Neural crest cell (in vitro differentiated cells): ENCODE data around the gene EBF3. TPM values are rescaled to one million over a fixed set of nuclear protein-coding genes. Genes with fewer than 3 reads are reported as not detected.

Experiments used
- DNase-seq: peaks from one replicate; pipeline ENCODE4 v3.0.0; 2021; ENCODE audit warnings: low read depth, mixed read lengths, low spot score
- H3K27ac Mint-ChIP-seq: one replicate; pipeline ENCODE4 v1.8.0; 2021; ENCODE audit warnings: mild to moderate bottlenecking, mixed read lengths; ENCODE audit not compliant: unreplicated experiment
- H3K27me3 Mint-ChIP-seq: 2 replicates; pipeline ENCODE4 v1.8.0; 2021; ENCODE audit warnings: low read depth, mild to moderate bottlenecking, mixed read lengths
- H3K36me3 Mint-ChIP-seq: 2 replicates; pipeline ENCODE4 v1.8.0; 2021; ENCODE audit warnings: low read depth, mild to moderate bottlenecking, mixed read lengths
- H3K4me1 Mint-ChIP-seq: 2 replicates; pipeline ENCODE4 v1.8.0; 2021; ENCODE audit warnings: mixed read lengths
- H3K4me3 Mint-ChIP-seq: one replicate; pipeline ENCODE4 v1.8.0; 2021; ENCODE audit warnings: mild to moderate bottlenecking, mixed read lengths
- H3K9me3 Mint-ChIP-seq: 2 replicates; pipeline ENCODE4 v1.8.0; 2021; ENCODE audit warnings: mixed read lengths
- CTCF ChIP-seq: fragments of 200-600 bp; sonication (generic); conservative IDR thresholded peaks from 2 replicates; pipeline ENCODE4 v1.5.0; 2021; ENCODE audit warnings: antibody characterized with exemption, mild to moderate bottlenecking
- total RNA-seq: library from RNA; stranded (reverse); gene quantifications from 2 replicates; pipeline ENCODE4 v1.2.1, GENCODE V29; 2021

The EBF3 gene
- total RNA-seq, 1 donor from 2014 or later = 11.6 TPM

- H3K27ac Mint-ChIP-seq = no peak overlapping the region
Measured at GRCh38 chr10:129849452-129849750, 114.7 kb downstream of the EBF3 start.

GRCh38 chr10:129848696-129849451 is 115.2 kb downstream of the EBF3 start:
- no peak overlapping the region for H3K4me3 Mint-ChIP-seq
- no peaks in the 10 kb centered on the region for H3K27me3 Mint-ChIP-seq
- no peaks in the 10 kb centered on the region for H3K9me3 Mint-ChIP-seq
- peaks cover 19% of the 10 kb centered on the region for H3K4me1 Mint-ChIP-seq
- no peaks in the 10 kb centered on the region for H3K36me3 Mint-ChIP-seq
- no peak overlapping the region for H3K27ac Mint-ChIP-seq
- no peak for TF ChIP-seq CTCF
- no peak for DNase-seq

More at GRCh38 chr10:129849452-129849750, 114.7 kb downstream of the EBF3 start:
- Mint-ChIP-seq H3K36me3 (no peaks in the 10 kb centered on the region), H3K4me1 (peaks cover 25% of the 10 kb centered on the region), H3K9me3 (no peaks in the 10 kb centered on the region), H3K27me3 (no peaks in the 10 kb centered on the region), H3K4me3 (no peak overlapping the region)
- no peak for DNase-seq
- TF ChIP-seq CTCF = no peak

GRCh38 chr10:129847741-129848483 is 116.2 kb downstream of the EBF3 start:
- H3K4me3 Mint-ChIP-seq = no peak overlapping the region
- no peak for TF ChIP-seq CTCF
- H3K27me3 Mint-ChIP-seq = no peaks in the 10 kb centered on the region
- no peak for DNase-seq
- no peaks in the 10 kb centered on the region for H3K9me3 Mint-ChIP-seq
- H3K4me1 Mint-ChIP-seq = peaks cover 11% of the 10 kb centered on the region
- no peak overlapping the region for H3K27ac Mint-ChIP-seq
- no peaks in the 10 kb centered on the region for H3K36me3 Mint-ChIP-seq

- Mint-ChIP-seq H3K36me3 (no peaks in the 10 kb centered on the region), H3K4me1 (peaks cover 10% of the 10 kb centered on the region), H3K9me3 (no peaks in the 10 kb centered on the region), H3K27ac (no peak overlapping the region), H3K27me3 (no peaks in the 10 kb centered on the region), H3K4me3 (no peak overlapping the region)
- no peak for TF ChIP-seq CTCF
- DNase-seq = no peak
Measured at GRCh38 chr10:129846991-129847391, 117.1 kb downstream of the EBF3 start.

- Mint-ChIP-seq H3K27me3 (no peaks in the 10 kb centered on the region), H3K27ac (no peak overlapping the region), H3K4me3 (no peak overlapping the region), H3K36me3 (no peaks in the 10 kb centered on the region), H3K9me3 (no peaks in the 10 kb centered on the region), H3K4me1 (peaks cover 16% of the 10 kb centered on the region)
- no peak for TF ChIP-seq CTCF
- no peak for DNase-seq
Measured at GRCh38 chr10:129845111-129845753, 118.8 kb downstream of the EBF3 start.
